GM12875 (cell line): ENCODE data around the gene CTIF.
A peak's percentile ranks its signal among the peaks of the same experiment; 100 is the strongest.

ENCODE experiments used
- H3K4me3 ChIP-seq: one replicate; pipeline ENCODE4 v1.5.1; 2011; ENCODE audit warnings: low read depth, low read length, control low read depth
- TF ChIP-seq, protein P1 (sequence below): IDR thresholded peaks from 2 replicates; pipeline ENCODE4 v1.5.1; 2011; ENCODE audit warnings: low read depth, mild to moderate bottlenecking, control low read depth, inconsistent platforms, low read length, moderate library complexity, borderline replicate concordance; ENCODE audit not compliant: insufficient read depth

Gene CTIF

GRCh38 chr18:48667276-48668254 is 128.7 kb downstream of the CTIF start:
- TF ChIP-seq, protein P1, sequence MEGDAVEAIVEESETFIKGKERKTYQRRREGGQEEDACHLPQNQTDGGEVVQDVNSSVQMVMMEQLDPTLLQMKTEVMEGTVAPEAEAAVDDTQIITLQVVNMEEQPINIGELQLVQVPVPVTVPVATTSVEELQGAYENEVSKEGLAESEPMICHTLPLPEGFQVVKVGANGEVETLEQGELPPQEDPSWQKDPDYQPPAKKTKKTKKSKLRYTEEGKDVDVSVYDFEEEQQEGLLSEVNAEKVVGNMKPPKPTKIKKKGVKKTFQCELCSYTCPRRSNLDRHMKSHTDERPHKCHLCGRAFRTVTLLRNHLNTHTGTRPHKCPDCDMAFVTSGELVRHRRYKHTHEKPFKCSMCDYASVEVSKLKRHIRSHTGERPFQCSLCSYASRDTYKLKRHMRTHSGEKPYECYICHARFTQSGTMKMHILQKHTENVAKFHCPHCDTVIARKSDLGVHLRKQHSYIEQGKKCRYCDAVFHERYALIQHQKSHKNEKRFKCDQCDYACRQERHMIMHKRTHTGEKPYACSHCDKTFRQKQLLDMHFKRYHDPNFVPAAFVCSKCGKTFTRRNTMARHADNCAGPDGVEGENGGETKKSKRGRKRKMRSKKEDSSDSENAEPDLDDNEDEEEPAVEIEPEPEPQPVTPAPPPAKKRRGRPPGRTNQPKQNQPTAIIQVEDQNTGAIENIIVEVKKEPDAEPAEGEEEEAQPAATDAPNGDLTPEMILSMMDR = peak; percentile 24; the same call in 1 of the 2 replicates
- H3K4me3 ChIP-seq = no peak overlapping the region

- TF ChIP-seq, protein P1 = 0 out of 2 replicates have a peak, but pooled peaks have one; percentile 12
- no peak overlapping the region for H3K4me3 ChIP-seq
These were observed 129.8 kb downstream of the CTIF start for GRCh38 chr18:48668466-48669179.

- TF ChIP-seq, protein P1 = no peak
- no peak overlapping the region for H3K4me3 ChIP-seq
These were observed 130.4 kb downstream of the CTIF start for GRCh38 chr18:48669180-48669675.

GRCh38 chr18:48669991-48670750 is 131.3 kb downstream of the CTIF start:
- H3K4me3 ChIP-seq = no peak overlapping the region
- TF ChIP-seq, protein P1 = no peak

- no peak overlapping the region for H3K4me3 ChIP-seq
- TF ChIP-seq, protein P1 = no peak
These were observed 132.1 kb downstream of the CTIF start for GRCh38 chr18:48670751-48671560.

DNA sequence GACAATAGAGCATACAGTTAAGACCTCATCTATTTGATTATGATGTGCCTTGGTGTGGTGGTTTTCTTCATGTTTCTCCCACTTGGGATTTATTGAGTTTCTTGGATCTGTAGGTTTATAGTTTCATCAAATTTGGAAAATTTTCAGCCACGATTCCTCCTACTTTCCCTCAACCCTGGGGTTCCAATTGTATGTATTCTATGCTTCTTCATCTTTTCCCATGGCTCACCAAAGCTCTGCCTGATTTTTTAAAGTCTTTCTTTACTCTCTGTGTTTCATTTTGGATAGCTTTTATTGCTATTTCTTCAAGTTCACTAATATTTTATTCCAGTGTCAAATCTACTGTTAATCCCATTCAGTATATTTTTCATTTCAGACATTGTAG is 132.7 kb downstream of the CTIF start:
- TF ChIP-seq, protein P1 = no peak
- H3K4me3 ChIP-seq = no peak overlapping the region
